NCI-H2227 treated with DMSO at 0.1 percent for 48 hours (cell line): ENCODE measurements around the gene GPATCH4.
"Not testable (repeated sequence)": the region's sequence is repeated elsewhere in the genome, so short reads cannot be mapped to it uniquely, and the experiment has no call there.

Source experiments
- DNase-seq: peaks from one replicate; lab custom pipeline; 2025; lab: John Stamatoyannopoulos, UW

Gene GPATCH4

DNA sequence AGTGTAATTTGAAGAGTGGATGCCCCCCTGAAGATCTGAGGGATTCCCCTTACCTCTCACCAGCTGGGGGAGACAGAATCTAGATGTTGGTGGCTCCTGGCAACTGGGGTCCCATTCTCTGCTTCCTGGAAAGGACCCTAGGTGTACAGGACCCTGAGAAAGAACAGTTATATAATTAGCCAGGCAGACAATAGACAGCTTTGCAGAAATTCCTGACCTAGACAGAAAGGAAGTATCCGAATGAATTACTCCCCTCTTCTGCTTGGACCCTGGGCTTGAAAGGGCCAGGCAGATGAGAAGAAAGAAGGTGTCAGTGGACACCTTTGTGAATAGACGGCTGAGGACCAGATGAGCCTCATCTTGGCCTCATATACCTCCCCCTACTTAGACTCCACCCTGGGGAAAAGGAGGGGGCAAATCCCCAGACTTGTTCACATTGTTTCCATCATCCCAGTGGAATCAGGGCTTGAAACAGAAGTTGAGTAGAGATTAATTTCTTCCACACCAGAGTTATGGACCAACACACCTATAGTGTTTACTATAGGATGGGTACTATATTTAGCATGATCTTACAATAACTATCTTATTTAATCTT is 27.1 kb downstream of the GPATCH4 start:
- DNase-seq = no peak

DNA sequence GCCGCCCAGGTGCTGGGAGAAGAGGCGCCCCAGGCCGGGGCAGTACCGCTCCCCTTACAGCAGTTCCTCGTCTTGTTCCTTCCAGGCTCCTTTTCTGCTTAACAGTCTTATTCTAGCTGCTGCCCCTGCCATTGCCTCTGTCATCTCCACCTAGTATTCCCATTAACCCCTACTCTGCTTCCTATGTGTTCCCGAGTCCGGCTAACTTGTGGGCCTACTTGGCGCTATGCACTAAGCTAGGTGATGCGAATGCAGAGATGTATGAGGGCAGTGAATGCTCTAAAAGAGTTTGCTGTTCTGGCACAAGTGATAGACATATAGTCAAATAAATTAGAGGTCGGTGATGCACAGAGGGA is 28.6 kb downstream of the GPATCH4 start:
- no peak for DNase-seq

DNA sequence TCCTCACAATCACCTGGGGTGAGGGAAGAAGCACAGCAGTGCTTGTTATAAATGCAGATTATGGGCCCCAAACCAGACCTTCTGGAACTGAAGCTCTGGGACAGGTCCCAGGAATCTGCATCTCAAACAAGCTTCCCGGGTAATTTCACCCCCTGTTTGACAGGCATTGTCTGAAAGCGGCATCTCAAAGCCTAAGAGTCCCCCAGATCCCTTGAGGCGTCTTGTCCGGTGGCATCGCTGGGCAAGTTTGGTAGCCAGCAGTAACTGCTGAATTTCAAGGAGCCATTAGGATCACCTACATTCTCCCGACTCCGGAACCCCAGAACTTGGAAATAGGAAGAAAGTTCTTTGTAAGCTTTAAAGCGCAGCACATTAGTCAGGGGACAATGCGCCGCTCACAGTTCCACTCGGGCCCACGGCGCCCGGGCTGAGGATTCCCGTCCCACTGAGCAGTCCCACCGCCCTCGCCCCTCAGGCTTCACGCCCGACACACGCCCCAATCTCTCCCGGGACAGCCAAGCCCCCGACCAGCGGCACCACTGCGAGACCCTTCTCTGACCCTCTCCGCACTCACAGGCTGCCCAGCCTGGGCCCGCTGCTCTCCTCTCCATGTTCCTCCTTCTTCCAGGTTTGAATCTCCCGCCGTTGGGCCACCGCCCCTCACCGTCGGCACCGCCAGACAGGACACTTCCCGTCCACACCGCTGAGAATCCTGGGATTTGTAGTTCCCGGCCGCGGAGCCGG is 29.2 kb downstream of the GPATCH4 start, which contains the start of gene IQGAP3:
IQGAP3 (minus strand) TSS at position 647 of the 744 bp plus-strand sequence; CDS start at position 611, 36 bp downstream.
- peak; percentile 90 for DNase-seq

DNA sequence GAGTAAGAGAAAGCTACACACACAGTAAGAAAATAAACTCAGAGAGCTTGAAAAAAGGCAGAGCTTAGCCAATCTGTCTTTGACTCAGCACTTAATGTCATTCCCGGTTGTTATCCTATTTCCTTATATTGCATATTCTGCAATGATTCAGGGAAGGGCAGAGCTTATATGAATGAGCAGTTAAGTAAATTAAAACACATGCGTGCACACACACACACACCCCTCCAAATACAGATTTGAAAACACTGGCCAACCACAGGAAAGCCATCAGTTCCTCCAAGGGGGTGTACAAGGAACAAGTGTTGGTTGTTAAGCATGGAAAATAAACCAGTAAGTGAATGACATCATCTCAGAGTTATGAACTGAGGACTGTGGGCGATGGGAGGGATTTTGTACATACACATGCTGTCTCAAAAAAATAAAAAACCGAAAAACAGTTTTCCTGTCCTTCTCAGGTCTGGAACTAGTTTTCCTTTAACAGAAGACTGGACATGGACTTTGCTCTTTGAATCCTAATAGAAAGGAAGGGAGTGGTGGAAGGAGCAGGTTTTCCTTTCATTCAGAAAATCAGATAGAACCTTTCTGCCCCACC is 29.9 kb downstream of the GPATCH4 start:
- no peak for DNase-seq

DNA sequence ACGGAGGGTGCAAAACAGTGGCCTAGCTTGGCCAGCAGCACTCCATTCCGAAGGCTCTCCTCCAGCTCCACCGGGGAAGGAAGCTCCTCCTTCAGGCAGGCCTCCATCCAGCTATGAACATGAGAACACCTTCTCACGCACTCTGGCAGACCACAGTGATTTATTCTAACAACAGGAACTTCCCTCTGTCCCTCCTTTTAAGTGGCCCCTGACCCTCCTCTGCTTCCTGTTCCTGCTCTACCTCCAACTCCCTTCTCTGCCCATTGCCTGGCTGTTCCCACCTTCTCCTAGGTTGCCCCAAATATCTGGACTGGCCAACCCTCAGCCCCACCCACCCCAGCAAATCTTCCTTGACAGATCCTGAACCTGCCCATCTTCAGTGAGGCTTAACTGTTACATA is 34.8 kb downstream of the GPATCH4 start:
- DNase-seq = no peak

DNA sequence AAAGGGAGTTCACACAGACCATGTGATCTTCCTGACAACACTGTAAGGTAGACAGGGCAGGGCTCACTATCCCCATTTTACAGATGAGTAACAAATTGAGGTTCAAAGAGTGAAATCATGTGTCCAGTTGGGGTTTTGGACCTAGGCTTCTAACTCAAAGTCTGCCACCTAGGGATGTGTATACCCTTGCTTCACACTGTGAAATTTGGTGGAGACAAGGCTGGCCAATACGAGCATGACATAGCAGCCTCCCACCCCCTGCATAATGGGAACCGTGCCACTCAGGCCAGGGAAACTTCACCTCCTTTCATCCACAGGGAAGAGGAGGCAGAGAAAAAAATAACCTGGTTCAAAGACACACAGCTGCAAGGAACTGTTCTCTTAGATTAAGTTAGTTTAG is 35.8 kb downstream of the GPATCH4 start:
- DNase-seq = no peak

DNA sequence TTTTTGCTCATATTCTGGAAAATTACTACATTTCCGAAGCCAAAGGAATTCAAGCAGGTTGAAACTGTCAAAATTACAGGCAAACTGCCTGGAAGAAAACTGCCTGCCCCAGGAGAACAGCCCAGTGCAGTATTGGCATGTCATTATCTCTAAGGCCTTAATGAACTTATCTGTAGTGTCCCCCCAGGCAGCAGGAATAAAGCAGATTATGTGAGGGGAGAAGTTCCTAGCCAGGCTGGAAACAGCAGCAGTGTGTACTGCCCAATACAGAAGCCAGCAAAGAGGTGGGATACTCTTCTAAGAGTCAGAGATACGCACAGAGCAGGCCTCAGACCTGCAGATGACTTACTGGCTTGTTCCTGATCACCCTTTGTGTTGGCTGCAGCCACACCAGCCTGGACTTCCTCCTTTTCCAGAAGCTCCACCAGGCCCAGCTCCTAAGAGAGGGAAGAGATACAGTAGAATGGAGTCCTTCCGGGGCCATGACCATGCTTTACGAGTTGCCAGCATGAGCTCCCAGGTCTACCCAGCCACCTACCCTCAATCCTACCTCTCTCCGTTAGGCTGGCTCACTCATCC is 40.6 kb downstream of the GPATCH4 start:
- no peak for DNase-seq

DNA sequence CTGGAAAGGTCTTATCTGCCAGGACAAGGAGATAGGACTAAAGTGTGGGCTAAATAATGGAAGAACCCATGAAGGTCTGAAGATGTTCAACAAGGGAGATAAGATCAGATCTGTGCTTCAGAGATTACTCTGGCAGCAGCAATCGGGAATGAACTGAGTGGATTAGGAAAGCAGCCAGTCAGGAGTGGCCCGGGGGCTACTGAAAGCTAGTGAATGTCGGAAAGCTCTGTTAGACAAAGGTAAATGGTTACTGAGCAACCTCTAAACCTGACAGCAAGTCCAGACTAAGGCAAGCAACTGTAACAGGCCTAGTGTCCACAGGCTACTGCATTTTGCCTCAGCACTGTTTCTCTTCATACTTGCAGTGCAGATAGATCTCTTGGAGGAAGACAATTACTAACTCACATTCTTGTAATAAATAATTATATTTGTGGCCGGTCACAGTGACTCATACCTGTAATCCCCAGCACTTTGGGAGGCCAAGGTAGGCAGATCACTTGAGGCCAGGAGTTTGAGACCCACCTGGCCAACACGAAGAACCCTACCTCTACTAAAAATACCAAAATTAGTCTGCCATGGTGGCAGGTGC is 41.4 kb downstream of the GPATCH4 start:
- DNase-seq = no peak

DNA sequence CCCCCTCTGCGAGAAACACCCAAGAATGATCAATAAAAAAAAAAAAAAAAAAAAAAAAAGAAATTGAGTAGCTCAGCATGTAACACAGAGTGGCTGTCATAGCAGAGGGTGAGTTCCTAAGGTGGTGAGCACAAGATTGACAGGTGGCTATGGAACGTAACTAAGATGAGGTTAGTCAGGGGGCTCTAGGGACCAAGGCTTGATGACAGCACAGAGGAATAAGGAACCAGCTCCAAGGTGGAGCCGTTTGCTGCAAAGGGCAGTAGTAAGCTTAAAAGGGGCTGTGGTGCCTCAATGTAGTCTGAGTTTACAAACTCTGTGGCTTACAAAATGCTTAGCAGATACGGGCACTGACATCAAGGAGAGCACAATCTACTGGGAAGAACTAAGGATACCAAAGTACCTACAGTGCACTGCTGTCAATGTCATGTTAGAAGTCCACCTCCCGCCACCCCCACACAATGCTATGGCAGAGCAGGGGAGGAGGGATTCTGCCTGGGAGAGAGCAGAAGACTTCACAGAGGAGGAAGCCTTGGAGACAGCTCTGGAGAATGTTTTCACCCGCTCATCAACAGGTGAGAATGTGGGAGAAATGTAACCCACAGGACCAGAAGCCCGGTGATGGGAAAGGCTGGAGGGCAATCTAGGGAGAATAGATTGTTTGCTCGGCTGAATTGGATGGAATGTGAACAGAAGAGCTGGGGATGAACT is 42.0 kb downstream of the GPATCH4 start:
- no peak for DNase-seq

DNA sequence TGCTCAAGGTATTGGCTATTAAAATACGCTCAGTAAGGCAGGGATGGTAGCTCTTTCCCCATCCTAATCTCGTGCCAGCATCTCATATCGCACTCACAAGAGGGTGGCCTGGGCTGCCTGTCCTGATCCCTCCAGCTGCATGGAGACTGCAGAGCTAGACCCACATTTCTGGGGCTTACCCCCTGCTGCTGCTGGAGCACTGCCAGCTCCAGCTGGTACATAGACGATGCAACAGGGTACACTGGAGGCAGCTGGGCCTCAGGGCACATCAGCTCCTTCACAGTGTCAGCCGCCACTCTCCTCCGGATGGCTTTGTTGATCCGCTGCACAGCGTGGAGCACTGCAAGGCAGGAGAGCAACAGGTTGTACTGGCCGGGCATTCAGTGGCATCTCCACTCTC is 44.9 kb downstream of the GPATCH4 start:
- no peak for DNase-seq

DNA sequence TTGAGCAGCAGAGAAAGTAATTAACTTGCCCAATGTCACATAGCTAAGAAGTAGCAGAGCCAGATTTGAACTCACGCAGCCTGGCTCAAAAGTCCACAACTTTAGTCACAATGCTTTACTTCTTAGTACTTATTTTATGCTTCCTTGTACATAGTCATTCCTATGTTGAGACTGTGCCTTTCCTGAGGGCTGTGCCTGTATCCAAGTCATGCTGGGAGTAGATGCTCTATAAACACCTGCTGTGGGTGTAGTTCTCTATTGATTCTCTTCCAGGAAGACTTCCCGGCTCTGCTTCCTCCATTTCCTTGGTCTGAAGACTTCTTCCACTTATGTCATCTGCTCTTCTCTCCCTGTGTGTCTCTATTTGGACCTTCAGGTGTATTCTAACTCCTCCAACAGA is 45.6 kb downstream of the GPATCH4 start:
- DNase-seq = no peak

DNA sequence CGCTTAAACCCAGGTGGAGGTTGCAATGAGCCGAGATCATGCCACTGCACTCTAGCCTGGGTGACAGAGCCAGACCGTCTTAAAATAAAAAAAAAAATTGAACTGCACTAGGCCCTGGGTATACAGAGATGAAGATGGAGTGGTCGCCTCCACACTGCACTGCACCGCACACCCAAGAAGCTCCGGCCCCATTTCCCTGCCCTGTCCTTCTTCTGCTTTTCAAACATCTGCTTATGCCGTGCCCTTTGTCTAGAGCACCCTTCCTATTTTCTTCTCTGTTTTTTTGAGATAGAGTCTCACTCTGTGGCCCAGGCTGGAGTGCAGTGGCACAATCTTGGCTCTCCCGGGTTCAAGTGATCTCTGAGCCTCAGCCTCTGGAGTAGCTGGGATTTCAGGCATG is 46.3 kb downstream of the GPATCH4 start:
- DNase-seq = no peak

DNA sequence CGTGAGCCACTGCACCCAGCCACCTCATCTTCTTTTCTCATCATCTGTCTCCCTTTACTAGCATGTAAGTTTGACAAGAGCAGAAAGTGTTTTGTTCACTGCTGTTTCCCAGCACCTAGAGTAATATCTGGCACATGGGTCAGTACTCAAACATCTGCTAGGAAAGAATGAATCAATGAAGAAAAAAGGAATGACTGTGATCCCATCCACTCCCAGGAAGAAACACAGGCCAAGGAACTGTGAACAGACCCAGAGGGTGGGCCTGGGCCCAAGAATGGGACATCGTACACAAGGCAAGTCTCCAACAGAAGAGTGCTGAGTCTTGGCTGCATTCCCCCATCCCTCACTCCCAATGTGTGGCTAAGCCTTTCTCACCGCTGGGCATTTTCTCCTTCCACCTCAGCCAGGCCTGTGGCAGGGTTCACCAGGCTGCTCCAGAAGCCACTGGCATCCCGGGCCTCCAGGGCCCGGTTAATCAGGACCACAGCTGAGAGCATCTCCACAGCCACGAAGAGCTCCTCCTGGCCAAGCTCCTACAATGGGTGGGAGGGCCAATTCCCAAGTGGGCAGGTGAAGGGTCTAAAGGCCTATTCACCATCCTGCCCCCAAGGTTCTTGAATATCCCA is 47.3 kb downstream of the GPATCH4 start:
- no peak for DNase-seq

DNA sequence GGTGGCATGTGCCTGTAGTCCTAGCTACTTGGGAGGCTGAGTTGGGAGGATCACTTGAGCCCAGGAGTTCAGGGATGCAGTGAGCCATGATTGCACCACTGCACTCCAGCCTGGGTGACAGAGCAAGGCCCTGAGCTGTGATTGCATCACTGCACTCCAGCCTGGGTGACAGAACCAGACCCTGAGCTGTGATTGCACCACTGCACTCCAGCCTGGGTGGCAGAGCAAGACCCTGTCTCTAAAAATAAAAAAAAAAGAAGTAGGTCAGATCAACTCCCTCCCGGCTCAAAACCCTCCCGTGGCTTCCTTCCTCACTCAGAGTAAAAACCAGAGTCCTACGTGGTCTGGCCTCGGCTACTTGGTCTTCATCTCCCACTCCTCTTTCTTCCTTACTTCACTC is 48.3 kb downstream of the GPATCH4 start:
- not testable (repeated sequence) for DNase-seq

DNA sequence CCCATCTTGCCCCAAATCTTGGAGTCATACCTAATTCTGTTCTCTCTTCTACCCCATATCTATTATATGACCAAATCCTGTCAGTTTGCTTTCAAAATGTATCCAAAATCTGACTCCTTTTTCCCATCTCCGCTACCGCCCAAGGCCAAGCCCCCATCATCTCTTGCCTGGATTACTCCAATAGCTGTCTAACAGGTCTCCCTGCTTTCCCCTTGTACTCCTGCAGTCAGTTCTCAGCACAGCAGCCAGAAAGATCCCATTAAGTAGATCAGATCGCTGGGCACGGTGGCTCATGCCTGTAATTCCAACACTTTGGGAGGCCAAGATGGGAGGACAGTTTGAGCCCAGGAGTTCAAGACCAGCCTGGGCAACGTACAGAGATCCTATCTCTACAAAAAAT is 48.8 kb downstream of the GPATCH4 start:
- DNase-seq = no peak

DNA sequence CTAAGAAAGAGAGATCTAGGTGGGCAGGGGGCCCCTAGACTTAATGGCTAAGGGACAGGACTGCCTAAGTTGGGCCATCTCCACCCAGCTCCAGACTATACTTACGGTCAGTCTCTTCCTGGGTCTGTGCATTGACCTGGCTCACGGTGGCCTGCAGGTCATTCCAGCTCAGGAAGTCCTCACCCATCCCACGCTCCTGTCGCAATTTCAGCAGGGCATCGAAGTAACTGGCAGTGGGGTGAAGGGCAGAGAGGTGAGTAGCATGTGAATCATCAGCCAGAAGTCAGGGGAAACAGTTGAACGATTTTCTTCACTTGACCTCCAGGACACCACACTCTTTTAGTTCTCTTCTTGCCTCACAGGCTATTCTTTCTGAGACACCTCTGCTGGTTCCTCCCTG is 49.4 kb downstream of the GPATCH4 start:
- DNase-seq = no peak

DNA sequence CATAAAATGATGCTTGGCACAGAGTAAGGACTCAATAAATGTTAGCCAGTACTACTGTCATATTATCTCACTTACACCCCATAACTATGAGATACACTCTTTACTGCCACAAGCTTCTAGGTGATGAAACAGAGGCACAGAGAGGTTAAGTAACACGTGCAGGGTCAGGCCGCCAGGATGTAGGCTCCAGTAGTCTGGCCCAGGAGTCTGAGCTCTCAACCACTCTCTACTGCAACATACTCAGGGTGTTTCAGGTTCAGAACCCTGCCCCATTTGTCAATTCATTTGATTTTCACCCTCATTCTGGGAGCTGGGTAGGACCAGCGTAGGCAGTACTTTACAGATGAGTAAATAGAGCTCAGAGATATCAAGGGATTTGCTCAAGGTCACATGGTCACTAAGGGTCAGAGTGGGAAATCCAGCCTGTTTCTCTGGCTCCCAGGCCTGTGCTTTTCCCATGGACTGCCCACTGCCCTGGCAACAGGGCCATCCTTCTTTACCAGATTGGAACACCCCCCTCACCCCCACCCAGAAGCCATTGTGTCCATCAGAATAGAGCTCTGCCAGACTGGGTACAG is 50.1 kb downstream of the GPATCH4 start:
- DNase-seq = no peak

DNA sequence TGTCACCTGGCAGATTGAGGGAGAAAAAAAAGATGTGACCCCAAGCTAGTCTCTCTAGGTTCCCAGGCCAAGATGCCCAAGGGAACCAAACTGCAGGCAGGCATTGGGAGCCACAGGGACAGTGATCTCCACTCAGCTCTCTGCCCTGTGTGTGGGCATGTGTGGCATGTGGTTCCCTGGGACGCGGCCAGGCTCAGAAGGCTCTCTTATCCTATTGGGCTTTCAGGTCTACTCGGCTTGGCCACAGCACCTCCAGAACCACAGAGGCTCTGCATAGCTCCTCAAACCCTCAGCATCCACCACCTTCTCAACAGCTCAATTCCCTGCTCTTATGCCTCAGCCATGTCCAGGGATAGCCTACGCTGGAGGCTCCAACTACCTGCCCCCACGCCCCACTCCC is 50.9 kb downstream of the GPATCH4 start:
- no peak for DNase-seq

DNA sequence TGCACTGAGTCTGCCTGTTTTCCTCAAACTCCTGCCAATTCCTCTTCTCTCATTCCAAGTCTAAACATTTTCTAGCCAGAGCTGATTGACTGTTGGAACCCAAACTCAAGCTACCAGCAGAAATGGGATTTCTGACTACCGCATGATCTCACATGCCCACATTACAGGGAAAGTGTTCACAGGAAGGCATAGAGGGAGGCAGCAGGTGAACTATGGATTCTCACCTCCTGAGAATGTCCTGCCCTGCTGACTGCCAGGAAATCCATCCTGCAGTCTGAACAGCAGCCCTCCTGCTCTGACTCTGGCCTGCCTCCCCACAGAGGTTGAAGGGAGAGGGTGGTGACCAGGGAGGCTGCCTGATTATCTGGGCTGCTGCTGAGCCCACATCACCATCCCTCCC is 51.4 kb downstream of the GPATCH4 start:
- no peak for DNase-seq

DNA sequence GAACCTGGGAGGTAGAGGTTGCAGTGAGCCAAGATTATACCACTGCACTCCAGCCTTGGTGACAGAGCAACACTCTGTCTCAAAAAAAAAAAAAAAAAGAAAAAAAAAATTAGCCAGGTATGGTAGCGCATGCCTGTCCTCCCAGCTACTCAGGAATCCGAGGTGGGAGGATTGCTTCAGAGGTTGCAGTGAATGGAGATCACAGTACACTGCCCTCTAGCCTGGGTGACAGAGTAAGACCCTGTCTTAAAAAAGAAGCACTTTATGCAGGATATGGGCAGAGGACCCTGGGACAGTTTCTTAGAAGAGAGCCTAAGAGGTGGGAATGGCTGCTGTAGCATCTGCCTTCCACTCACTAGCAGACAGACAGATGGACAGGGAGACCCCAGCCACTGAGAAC is 51.9 kb downstream of the GPATCH4 start:
- no peak for DNase-seq

DNA sequence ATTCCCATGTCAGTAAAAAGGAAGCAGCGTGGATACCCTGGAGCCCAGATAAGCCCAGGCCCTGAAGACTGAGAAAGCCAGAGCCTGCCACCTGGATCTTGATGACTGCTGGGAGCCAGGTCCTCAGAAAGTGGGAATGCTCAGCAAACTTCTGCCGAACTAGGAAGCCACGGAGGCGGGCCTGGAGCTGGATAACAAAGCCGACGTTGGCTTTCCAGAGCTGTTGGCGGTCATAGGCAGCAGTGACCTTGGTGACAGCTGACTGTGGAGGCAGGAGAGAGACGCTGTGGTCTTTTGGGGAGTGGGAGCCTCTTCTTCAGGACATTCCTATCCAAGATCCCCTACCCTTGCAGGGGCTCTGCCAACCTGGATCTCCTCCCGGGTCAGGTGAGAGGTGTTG is 53.3 kb downstream of the GPATCH4 start:
- DNase-seq = no peak
